Measurements from ENCODE around the gene RBM26. TPM values are rescaled to one million over a fixed set of nuclear protein-coding genes. Genes with fewer than 3 reads are reported as not detected.

Gene RBM26
- total RNA-seq, 1 experiment from 2014 or later, result 70.5 TPM

DNA sequence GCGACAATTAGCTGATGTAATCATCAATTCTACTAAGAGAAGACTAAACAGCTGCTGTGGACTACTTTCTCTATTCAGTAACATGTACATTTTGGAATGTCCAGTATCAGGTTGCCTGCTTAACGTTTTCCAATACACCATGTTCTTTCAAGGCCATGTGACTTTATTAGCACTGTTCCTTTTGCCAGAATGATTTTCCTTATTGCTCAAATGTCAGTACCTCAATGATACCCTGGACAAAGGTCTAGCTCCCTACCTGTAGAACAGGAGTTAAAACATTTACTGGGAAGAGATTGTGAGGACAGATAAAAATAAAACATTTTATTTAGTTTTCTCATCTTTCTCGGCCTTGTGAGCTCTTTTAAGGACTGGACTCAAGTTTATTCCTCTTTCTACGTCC is 3.8 kb upstream of the RBM26 start:
- Histone ChIP-seq H3K23me2 (ENCODE audit: insufficient read length, low read depth, low read length, poor library complexity, severe bottlenecking) (peaks cover 5% of the 10 kb centered on the region), H4K8ac (replicated peaks; ENCODE audit: insufficient read length, low read depth, low read length) (no peak overlapping the region), H3K14ac (ENCODE audit: insufficient read depth, low read length) (no peak overlapping the region), H3K4ac (ENCODE audit: low read depth, low read length) (no peak overlapping the region), H4K5ac (ENCODE audit: insufficient read length, low read depth, low read length) (no peak overlapping the region), H2AFZ (ENCODE audit: low read length) (no peak overlapping the region), H3K27me3 (ENCODE audit: insufficient read depth, low read length) (no peaks in the 10 kb centered on the region), H2AK5ac (ENCODE audit: insufficient read length, low read length) (no peak overlapping the region), H3K4me2 (ENCODE audit: insufficient read depth, insufficient read length, low read length) (no peak overlapping the region), H3K18ac (ENCODE audit: insufficient read length, low read depth, low read length) (no peak overlapping the region), H2BK12ac (ENCODE audit: insufficient read length, low read depth, low read length) (no peak overlapping the region), H3K56ac (ENCODE audit: insufficient read length, low read depth, low read length) (no peak overlapping the region), H4K20me1 (ENCODE audit: control insufficient read depth, insufficient read depth, insufficient read length) (no peaks in the 10 kb centered on the region), H3K27ac (ENCODE audit: insufficient read length, low read depth, low read length) (no peak overlapping the region), H3K4me1 (ENCODE audit: insufficient read depth, low read length) (no peaks in the 10 kb centered on the region), H4K91ac (ENCODE audit: insufficient read length, low read depth, low read length) (no peak overlapping the region), H3K9ac (ENCODE audit: extremely low read depth, insufficient read length, low read length) (no peak overlapping the region), H3K79me2 (ENCODE audit: insufficient read depth, low read length) (peaks cover 10% of the 10 kb centered on the region; the same call in 1 of the 2 replicates), H3K79me1 (ENCODE audit: insufficient read depth, low read depth, low read length, poor library complexity, severe bottlenecking) (no peaks in the 10 kb centered on the region), H2BK20ac (ENCODE audit: low read depth, low read length, poor library complexity, severe bottlenecking) (no peak overlapping the region), H2BK15ac (ENCODE audit: low read depth, low read length) (no peak overlapping the region), H2BK5ac (ENCODE audit: insufficient read length, low read length) (no peak overlapping the region), H3K9me3 (ENCODE audit: control insufficient read depth, low read depth, low read length) (no peaks in the 10 kb centered on the region), H3K23ac (ENCODE audit: insufficient read length, low read depth, low read length) (no peak overlapping the region), H3T11ph (ENCODE audit: low read length) (no peak overlapping the region), H2BK120ac (ENCODE audit: low read depth, low read length, poor library complexity, severe bottlenecking) (no peak overlapping the region)
- Mint-ChIP-seq H3K36me3 (ENCODE audit: insufficient read depth in 1 of 3, low read depth in 3 of 3) (no peaks in the 10 kb centered on the region), H3K4me1 (peaks cover 5 to 11% of the 10 kb centered on the region in 2 experiments), H3K27ac (no peak overlapping the region), H3K4me3 (no peak overlapping the region), H3K27me3 (ENCODE audit: low read depth) (no peaks in the 10 kb centered on the region), H3K9me3 (no peaks in the 10 kb centered on the region)
- no CpG with 5 or more reads among the region's 4 CpGs for WGBS (ENCODE audit: extremely low coverage, insufficient read length, low lambda C conversion rate)
- TF ChIP-seq, protein P1, sequence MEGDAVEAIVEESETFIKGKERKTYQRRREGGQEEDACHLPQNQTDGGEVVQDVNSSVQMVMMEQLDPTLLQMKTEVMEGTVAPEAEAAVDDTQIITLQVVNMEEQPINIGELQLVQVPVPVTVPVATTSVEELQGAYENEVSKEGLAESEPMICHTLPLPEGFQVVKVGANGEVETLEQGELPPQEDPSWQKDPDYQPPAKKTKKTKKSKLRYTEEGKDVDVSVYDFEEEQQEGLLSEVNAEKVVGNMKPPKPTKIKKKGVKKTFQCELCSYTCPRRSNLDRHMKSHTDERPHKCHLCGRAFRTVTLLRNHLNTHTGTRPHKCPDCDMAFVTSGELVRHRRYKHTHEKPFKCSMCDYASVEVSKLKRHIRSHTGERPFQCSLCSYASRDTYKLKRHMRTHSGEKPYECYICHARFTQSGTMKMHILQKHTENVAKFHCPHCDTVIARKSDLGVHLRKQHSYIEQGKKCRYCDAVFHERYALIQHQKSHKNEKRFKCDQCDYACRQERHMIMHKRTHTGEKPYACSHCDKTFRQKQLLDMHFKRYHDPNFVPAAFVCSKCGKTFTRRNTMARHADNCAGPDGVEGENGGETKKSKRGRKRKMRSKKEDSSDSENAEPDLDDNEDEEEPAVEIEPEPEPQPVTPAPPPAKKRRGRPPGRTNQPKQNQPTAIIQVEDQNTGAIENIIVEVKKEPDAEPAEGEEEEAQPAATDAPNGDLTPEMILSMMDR (conservative IDR thresholded peaks at IDR 0.05), result no peak
- DNase-seq, result no peak
